ENCODE results near the gene ATAD3B.
"Not testable (repeated sequence)": the region's sequence is repeated elsewhere in the genome, so short reads cannot be mapped to it uniquely, and the experiment has no call there.

The ATAD3B gene

GRCh38 chr1:1452365-1452739 lies 19.2 kb upstream of the ATAD3B start:
- not testable (repeated sequence) for DNase-seq

GRCh38 chr1:1452882-1453281 lies 18.7 kb upstream of the ATAD3B start:
- DNase-seq: no peak

GRCh38 chr1:1454286-1455056 lies 17.1 kb upstream of the ATAD3B start:
- DNase-seq: not testable (repeated sequence)

- DNase-seq: no peak
These were observed 16.1 kb upstream of the ATAD3B start for GRCh38 chr1:1455366-1455884.

GRCh38 chr1:1455934-1456333 lies 15.6 kb upstream of the ATAD3B start:
- DNase-seq: not testable (repeated sequence)

GRCh38 chr1:1456683-1457255 lies 14.8 kb upstream of the ATAD3B start:
- not testable (repeated sequence) for DNase-seq

- not testable (repeated sequence) for DNase-seq
These were observed 12.4 kb upstream of the ATAD3B start for GRCh38 chr1:1459156-1459555.

GRCh38 chr1:1459711-1460110 lies 11.9 kb upstream of the ATAD3B start:
- not testable (repeated sequence) for DNase-seq

GRCh38 chr1:1460540-1461130 lies 10.9 kb upstream of the ATAD3B start:
- DNase-seq: no peak

- DNase-seq: no peak
These were observed 9.7 kb upstream of the ATAD3B start for GRCh38 chr1:1461721-1462317.

GRCh38 chr1:1462318-1462966 lies 9.1 kb upstream of the ATAD3B start:
- DNase-seq: no peak

- DNase-seq: no peak
These were observed 8.3 kb upstream of the ATAD3B start for GRCh38 chr1:1463312-1463711.

- DNase-seq: not testable (repeated sequence)
These were observed 3.2 kb upstream of the ATAD3B start for GRCh38 chr1:1468196-1468985.

GRCh38 chr1:1470626-1471388 lies 758 bp upstream of the ATAD3B start:
- DNase-seq: no peak

GRCh38 chr1:1472053-1472876 lies 700 bp downstream of the ATAD3B start:
- not testable (repeated sequence) for DNase-seq

- not testable (repeated sequence) for DNase-seq
These were observed 4.4 kb downstream of the ATAD3B start for GRCh38 chr1:1476011-1476410.

GRCh38 chr1:1477206-1477605 lies 5.6 kb downstream of the ATAD3B start:
- DNase-seq: no peak

- DNase-seq: no peak
These were observed 8.3 kb downstream of the ATAD3B start for GRCh38 chr1:1479547-1480487.

GRCh38 chr1:1480488-1480867 lies 8.9 kb downstream of the ATAD3B start:
- not testable (repeated sequence) for DNase-seq

Data from inflammatory macrophage treated with lipopolysaccharide for 4 hours (primary cell).